ENCODE results near the gene PLA2G4B. TPM values are rescaled to one million over a fixed set of nuclear protein-coding genes. Genes with fewer than 3 reads are reported as not detected.

The PLA2G4B gene
- total and polyA plus RNA-seq, 10 of the 15 experiments (the other 5 are each of a cell fraction or from before 2014, with no cell fraction given): 0.22 to 6.6 (median 2.9) TPM

DNA sequence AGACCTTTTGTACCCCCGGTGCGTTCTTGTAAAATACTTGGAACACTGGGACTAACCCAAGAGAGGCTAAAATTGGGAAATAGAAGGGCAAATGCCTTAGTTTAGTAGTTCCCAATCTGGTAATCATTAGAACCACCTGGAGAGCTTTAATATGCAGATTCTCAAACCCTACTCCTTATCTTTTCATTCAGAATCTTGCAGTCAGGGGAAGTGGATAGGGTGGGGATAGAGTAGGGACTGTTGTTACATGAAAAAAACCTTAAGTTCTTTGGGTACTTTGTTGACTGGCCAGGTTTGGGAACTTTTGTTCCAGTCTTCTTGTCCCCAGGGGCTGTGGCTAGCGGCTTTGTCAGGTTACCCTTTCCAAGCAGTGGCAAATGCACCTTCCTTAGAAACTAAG lies 48.5 kb upstream of the PLA2G4B start:
- H3K9ac ChIP-seq (ENCODE audit: control insufficient read depth, insufficient read depth, low read length): no peak overlapping the region
- H3K4me2 ChIP-seq (ENCODE audit: control insufficient read depth, insufficient read depth): peak overlapping the region; percentile 67
- H3K4me3 ChIP-seq: no peak overlapping the region
- RAD21 ChIA-PET (ENCODE audit: unreplicated experiment): interaction anchor here (12.8 kb wide), 1 partner anchor 14 kb away, joined by 169 read pairs; the partner anchor contains the start of gene MAPKBP1
- intact Hi-C loops (cut with micrococcal nuclease; ENCODE audit: unreplicated experiment): loop anchor here (2.0 kb wide), 1 partner anchor 15 kb away; the partner anchor contains the start of gene MAPKBP1
- SMC1A ChIA-PET (ENCODE audit: uncharacterized antibody, unreplicated experiment): interaction anchor here (1.5 to 12.8 kb wide), 4 partner anchors 9 to 179 kb away, joined by 3 to 189 read pairs (median 6); partner anchors contain the start of gene MAPKBP1
- no peak overlapping the region for H2AFZ ChIP-seq (ENCODE audit: control insufficient read depth, low read depth, low read length)
- no TSS peak for BruUV-seq (replicated peaks)
- H3K9me3 ChIP-seq (replicated peaks; ENCODE audit: control insufficient read depth, insufficient read depth, low read length): no peaks in the 10 kb centered on the region
- H3K27ac ChIP-seq (ENCODE audit: control insufficient read depth, insufficient read depth): no peak overlapping the region
- in situ Hi-C loops (cut with MboI): no loop called here
- no peak for DNase-seq (ENCODE audit: low read depth, low spot score)
- ATAC-seq: no peak; the same call in 2 of the 3 replicates
- H3K79me2 ChIP-seq (ENCODE audit: control insufficient read depth, insufficient read depth, low read length): peaks cover 24% of the 10 kb centered on the region
- peaks cover 29% of the 10 kb centered on the region for H3K4me1 ChIP-seq (ENCODE audit: control insufficient read depth, insufficient read depth, low read length)
- POLR2A ChIA-PET: interaction anchor here (1.6 to 12.8 kb wide), 2 partner anchors 10 to 12 kb away, joined by 6 to 170 read pairs; partner anchors contain the start of gene MAPKBP1
- WGBS (ENCODE audit: insufficient coverage, insufficient replicate concordance, low lambda C conversion rate, missing lambda C conversion rate): 100% methylated on average over 3 of the region's 3 CpGs
- FAIRE-seq: no peak
- CTCF ChIA-PET: interaction anchor here (2.0 to 12.6 kb wide), 2 partner anchors 15 to 21 kb away, joined by 9 to 179 read pairs; partner anchors contain the start of gene MAPKBP1
- no peaks in the 10 kb centered on the region for H4K20me1 ChIP-seq (ENCODE audit: control insufficient read depth, insufficient read depth)
- no peaks in the 10 kb centered on the region; a peak in 1 of 4 replicates for H3K36me3 ChIP-seq (ENCODE audit: control insufficient read depth in 2 of 2, insufficient read depth in 2 of 2, low read length in 1 of 2)
- H3K27me3 ChIP-seq (replicated peaks in 1 of 2; ENCODE audit: control insufficient read depth in 2 of 2, insufficient read depth in 2 of 2, low read length in 1 of 2): no peaks in the 10 kb centered on the region
- TF ChIP-seq MTA3 (IDR thresholded peaks at IDR 0.05; ENCODE audit: borderline replicate concordance, low read length) (no peak), ETV6 (conservative IDR thresholded peaks at IDR 0.05 in 1 of 2, IDR thresholded peaks at IDR 0.05 in 1 of 2; ENCODE audit: borderline replicate concordance in 1 of 2, low read depth in 1 of 2) (no peak), WRNIP1 (IDR thresholded peaks at IDR 0.05; ENCODE audit: borderline replicate concordance, low read depth, low read length) (no peak), SUPT20H (IDR thresholded peaks at IDR 0.05; ENCODE audit: borderline replicate concordance, control insufficient read depth, low read depth, low read length) (no peak), CHD1 (IDR thresholded peaks at IDR 0.05; ENCODE audit: low read depth, low read length) (no peak), TARDBP (IDR thresholded peaks at IDR 0.05; ENCODE audit: borderline replicate concordance) (no peak), MXI1 (IDR thresholded peaks at IDR 0.05; ENCODE audit: low read depth, low read length) (no peak), NR2C2 (IDR thresholded peaks at IDR 0.05; ENCODE audit: borderline replicate concordance, control insufficient read depth, insufficient read length, low read depth) (no peak), POU2F2 (IDR thresholded peaks at IDR 0.05; ENCODE audit: borderline replicate concordance, low read depth, low read length) (no peak)
- TF ChIP-seq, protein P1, sequence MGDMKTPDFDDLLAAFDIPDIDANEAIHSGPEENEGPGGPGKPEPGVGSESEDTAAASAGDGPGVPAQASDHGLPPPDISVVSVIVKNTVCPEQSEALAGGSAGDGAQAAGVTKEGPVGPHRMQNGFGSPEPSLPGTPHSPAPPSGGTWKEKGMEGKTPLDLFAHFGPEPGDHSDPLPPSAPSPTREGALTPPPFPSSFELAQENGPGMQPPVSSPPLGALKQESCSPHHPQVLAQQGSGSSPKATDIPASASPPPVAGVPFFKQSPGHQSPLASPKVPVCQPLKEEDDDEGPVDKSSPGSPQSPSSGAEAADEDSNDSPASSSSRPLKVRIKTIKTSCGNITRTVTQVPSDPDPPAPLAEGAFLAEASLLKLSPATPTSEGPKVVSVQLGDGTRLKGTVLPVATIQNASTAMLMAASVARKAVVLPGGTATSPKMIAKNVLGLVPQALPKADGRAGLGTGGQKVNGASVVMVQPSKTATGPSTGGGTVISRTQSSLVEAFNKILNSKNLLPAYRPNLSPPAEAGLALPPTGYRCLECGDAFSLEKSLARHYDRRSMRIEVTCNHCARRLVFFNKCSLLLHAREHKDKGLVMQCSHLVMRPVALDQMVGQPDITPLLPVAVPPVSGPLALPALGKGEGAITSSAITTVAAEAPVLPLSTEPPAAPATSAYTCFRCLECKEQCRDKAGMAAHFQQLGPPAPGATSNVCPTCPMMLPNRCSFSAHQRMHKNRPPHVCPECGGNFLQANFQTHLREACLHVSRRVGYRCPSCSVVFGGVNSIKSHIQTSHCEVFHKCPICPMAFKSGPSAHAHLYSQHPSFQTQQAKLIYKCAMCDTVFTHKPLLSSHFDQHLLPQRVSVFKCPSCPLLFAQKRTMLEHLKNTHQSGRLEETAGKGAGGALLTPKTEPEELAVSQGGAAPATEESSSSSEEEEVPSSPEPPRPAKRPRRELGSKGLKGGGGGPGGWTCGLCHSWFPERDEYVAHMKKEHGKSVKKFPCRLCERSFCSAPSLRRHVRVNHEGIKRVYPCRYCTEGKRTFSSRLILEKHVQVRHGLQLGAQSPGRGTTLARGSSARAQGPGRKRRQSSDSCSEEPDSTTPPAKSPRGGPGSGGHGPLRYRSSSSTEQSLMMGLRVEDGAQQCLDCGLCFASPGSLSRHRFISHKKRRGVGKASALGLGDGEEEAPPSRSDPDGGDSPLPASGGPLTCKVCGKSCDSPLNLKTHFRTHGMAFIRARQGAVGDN (IDR thresholded peaks at IDR 0.05): no peak
- TF ChIP-seq, protein P2, sequence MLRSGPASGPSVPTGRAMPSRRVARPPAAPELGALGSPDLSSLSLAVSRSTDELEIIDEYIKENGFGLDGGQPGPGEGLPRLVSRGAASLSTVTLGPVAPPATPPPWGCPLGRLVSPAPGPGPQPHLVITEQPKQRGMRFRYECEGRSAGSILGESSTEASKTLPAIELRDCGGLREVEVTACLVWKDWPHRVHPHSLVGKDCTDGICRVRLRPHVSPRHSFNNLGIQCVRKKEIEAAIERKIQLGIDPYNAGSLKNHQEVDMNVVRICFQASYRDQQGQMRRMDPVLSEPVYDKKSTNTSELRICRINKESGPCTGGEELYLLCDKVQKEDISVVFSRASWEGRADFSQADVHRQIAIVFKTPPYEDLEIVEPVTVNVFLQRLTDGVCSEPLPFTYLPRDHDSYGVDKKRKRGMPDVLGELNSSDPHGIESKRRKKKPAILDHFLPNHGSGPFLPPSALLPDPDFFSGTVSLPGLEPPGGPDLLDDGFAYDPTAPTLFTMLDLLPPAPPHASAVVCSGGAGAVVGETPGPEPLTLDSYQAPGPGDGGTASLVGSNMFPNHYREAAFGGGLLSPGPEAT (IDR thresholded peaks at IDR 0.05; ENCODE audit: low read depth): no peak
- TF ChIP-seq, protein P3, sequence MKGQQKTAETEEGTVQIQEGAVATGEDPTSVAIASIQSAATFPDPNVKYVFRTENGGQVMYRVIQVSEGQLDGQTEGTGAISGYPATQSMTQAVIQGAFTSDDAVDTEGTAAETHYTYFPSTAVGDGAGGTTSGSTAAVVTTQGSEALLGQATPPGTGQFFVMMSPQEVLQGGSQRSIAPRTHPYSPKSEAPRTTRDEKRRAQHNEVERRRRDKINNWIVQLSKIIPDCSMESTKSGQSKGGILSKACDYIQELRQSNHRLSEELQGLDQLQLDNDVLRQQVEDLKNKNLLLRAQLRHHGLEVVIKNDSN (IDR thresholded peaks at IDR 0.05; ENCODE audit: borderline replicate concordance, extremely low read length, insufficient read depth, low read depth, low read length): no peak

Data from GM12878 (cell line).